HG02610 (cell line): ENCODE measurements around the gene FIGN.

ENCODE experiments used
- ATAC-seq: cut with Tn5 transposase; IDR thresholded peaks from one replicate; pipeline ENCODE4 v1.9.1; 2021; ENCODE audit warnings: mild to moderate bottlenecking, moderate library complexity; ENCODE audit not compliant: unreplicated experiment

FIGN gene

GRCh38 chr2:163667064-163667887, 68.5 kb downstream of the FIGN start:
- no peak for ATAC-seq

DNA sequence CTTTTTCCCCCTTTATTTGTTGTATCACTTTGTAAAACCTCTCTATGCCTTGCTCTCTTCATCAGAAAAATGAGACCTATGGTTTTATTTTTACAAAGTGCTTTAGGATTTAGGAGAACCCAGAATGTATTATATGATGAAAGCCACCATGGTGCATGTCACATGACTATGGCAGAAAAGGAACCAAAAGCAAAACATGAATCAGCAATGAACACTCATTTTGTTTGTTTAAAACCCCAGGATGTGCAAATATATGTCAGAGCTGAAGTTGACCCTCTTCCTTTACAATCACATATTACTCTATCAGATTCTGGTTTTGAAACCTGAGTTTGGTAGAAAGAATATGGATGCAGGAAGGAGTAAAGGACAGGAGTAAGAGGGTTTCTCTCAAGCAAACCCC, 70.0 kb downstream of the FIGN start:
- ATAC-seq: peak; percentile 48

DNA sequence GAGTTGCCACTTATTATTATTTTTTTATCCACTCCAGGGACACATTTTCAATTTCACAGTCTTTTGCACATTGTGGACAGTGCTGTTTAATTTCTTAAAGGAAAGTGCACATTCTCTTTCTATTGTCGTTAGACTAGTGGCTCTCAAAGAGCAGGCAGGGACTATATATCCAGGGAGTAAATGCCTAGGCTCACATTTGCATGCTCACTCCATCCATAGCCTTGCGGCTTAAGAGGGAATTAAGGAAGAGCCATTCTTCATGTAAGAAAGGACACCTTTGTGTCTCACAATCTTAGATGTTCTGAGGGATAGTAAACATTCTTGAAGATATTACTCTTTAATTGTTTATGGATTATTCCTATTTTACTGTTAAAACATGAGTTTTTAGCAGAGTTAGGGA, 70.8 kb downstream of the FIGN start:
- no peak for ATAC-seq

GRCh38 chr2:163664610-163665009, 71.2 kb downstream of the FIGN start:
- no peak for ATAC-seq

DNA sequence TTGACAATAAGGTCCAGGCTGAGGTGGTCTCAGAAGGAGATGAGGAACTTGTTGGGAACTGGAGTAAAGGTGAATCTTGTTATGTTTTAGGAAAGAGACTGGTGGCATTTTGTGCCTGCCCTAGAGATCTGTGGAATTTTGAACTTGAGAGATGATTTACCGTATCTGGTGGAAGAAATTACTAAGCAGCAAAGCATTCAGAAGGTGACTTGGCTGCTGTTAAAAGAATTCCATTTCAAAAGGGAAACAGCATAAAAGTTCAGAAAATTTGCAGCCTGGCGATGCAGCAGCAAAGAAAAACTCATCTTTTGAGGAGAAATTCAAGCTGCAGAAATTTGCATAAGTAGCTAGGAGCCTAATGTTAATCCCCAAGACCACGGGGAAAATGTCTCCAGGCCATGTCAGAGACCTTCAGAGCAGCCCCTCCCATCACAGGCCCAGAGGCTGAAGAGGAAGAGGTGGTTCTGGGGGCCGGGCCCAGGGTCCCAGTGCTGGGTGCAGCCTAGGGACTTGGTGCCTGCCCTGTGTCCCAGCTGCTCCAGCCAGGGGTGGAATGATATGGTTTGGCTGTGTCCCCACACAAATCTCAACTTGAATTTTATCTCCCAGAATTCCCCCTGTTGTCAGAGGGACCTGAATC, 73.5 kb downstream of the FIGN start:
- ATAC-seq: no peak

GRCh38 chr2:163659224-163659623, 76.6 kb downstream of the FIGN start:
- no peak for ATAC-seq

DNA sequence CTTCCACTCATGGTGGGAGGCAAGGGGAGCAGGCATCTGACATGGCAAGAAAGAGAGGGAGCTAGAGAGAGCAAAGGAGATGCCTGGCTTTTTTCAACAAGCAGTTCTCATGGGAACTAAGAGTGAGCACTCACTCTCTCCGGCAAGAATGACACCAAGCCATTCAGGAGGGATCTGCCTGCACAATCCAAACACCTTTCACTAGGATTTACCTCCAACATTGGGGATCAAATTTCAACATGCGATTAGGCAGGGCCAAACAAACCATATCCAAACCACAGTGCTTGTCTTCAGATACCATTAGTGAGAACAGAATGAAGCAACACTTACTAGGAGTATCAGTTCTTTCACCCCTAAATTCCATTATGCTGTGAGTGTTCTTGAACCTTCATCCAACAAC, 77.3 kb downstream of the FIGN start:
- ATAC-seq: no peak

DNA sequence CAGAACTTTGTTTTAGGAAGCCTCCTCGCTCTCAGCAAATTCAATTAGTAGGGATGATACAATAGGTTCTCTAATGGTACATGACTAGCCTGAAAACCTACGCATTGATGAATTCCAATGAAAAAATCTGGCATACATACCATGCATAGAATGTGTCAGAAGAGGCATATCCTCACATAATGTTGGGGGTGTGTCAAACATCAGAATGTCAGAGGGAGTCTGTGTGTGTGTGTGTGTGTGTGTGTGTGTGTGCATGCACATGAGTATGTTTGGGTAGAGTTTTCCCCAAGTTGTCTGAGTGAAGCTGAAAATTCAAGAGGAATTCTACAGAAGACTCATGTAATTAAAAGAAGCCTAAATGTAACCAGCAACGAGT, 78.5 kb downstream of the FIGN start:
- no peak for ATAC-seq

DNA sequence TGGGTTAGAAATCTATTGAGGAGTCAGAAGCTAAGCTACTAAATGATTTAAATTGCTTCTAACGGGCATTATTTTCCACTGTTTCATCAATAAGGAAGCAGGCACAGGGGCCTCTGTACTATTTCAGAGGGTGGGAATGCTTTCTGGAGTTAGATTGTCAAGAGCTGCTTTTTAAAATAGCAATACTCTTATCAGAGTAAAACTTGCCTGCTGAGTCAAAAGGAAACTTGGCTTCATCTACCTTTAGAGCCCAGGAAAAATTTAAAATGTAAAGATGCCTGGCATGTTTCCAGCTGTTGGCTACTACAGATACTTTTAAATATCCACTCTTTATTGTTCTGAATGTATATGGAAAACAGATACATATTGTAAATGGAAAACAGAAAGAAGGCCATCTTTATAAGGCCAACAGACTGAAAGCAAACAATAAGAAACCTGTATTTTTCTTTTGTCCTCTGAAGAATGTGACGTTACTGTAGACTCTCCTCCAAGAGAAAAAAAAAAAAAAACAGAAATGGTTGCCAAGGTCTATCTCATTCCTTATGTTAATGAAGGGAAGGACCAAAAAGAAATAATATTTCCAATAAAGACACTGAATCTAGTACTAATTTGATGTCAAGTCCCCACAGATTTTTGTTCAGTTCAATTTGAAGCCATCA, 79.1 kb downstream of the FIGN start:
- ATAC-seq: no peak

- ATAC-seq: no peak
Measured at GRCh38 chr2:163655667-163656066, 80.1 kb downstream of the FIGN start.

DNA sequence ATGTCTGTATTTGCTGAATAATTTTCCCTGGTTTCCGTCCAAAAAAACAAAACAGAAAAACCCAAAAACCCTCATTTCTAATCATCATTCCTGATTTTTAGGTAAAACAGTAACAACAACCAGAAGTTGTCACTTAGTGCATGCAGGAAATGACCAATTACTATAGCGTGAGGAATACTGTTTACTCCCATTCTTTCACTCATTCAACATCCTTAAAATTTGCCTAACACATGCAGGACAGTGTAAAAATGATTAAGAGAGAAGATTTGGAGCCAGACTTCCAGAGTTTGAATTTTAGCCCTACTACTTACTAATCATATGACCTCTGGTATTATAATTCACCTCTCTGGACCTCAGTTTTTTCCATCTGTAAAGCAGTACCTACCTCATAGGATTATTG, 83.1 kb downstream of the FIGN start:
- ATAC-seq: no peak

- ATAC-seq: no peak
Measured at GRCh38 chr2:163649080-163649479, 86.7 kb downstream of the FIGN start.

DNA sequence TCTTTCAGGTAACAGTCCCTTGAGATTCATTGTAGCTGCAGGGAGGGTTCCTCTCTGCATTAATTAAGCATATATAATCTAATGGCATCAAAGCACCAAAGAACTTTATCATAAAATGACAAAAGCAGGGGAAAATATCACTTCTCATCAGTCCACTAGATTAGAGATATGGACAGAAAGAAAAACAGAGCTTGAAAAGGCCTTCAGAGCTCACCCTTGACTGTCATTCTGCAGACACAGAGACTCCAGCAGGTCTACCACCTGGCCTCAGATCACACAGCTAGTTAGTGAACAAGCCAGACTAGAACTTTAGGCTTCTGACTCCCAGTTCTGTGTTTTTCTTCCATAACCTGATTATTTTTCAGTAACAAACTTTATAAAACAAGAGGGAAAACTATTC, 88.5 kb downstream of the FIGN start:
- no peak for ATAC-seq

GRCh38 chr2:163646687-163647086, 89.1 kb downstream of the FIGN start:
- no peak for ATAC-seq

DNA sequence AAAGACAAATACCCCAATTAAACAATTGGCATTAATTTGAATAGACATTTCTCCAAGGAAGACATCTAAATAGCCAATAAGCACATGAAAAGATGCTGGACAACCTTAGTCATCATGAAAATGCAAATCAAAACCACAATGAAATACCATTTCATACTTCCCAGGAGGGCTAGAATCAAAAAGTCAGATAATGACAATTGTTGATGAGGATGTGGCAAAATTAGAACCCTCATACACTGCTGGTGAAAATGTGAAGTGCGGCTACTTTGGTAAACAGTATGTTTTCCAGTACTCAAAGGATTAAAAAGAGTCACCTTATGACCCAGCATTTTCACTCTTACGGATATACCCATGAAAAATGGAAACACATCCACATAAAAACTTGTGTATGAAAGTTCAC, 91.6 kb downstream of the FIGN start:
- no peak for ATAC-seq

- no peak for ATAC-seq
Measured at GRCh38 chr2:163641986-163642385, 93.8 kb downstream of the FIGN start.

GRCh38 chr2:163640542-163641193, 95.1 kb downstream of the FIGN start:
- no peak for ATAC-seq

- no peak for ATAC-seq
Measured at GRCh38 chr2:163637871-163638270, 97.9 kb downstream of the FIGN start.

DNA sequence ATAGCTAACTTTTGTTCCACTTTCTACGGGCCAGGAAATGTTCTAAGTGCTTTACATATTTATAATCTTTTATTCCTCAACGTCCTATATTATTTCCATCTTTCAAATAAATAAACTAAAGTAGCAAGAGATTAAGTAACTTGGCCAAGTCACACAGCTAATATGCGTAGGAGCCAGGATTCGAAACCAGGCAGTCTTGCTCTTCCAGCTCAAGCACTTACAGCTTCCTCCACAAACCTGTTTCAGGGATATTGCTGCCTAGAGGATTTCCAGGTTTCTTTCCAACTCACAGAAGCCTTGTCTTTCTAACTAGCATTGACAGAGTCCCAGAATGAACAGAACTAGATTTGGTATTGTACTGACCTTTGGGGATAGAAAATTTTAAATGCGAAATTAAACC, 102.5 kb downstream of the FIGN start:
- ATAC-seq: no peak

DNA sequence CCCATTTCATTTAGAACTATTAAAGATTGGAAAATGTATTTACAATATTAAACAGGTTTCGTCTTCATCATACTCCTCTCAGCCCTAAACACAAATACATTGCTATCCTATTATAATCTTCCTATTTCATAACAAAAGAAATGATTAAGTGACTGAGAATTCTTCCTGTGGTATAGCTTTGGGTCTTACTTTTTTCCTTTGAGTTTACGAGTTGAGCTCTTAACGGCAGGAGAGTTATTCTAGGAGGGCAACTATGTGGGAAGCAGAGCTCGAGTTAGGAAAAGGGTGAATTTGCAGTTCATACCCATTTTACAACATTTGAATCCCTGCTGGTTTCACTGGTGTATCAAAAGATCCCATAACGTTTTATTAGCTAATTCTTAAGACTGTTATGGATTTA, 105.0 kb downstream of the FIGN start:
- ATAC-seq: no peak

DNA sequence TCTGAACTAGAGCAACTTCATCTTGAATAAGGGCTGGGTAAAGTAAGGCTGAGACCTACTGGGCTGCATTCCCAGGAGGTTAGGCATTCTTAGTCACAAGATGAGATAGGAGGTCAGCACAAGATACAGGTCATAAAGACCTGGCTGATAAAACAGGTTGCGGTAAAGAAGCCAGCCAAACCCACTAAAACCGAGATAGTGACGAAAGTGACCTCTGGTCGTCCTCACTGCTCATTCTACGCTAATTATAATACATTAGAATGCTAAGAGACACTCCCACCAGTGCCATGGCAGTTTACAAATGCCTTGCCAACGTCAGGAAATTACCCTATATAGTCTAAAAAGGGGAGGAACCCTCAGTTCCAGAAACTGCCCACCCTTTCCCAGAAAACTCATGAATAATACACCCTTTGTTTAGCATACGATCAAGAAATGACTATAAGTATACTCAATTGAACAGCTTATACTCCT, 109.1 kb downstream of the FIGN start:
- no peak for ATAC-seq

- no peak for ATAC-seq
Measured at GRCh38 chr2:163626208-163626607, 109.6 kb downstream of the FIGN start.
